Measurements from ENCODE around the gene DPY19L3. TPM values are rescaled to one million over a fixed set of nuclear protein-coding genes. Genes with fewer than 3 reads are reported as not detected.
"Not testable (repeated sequence)": the region's sequence is repeated elsewhere in the genome, so short reads cannot be mapped to it uniquely, and the experiment has no call there.

Gene DPY19L3
- total and polyA plus RNA-seq, 8 donors, result 5.9 to 31.0 (median 14.6) TPM

DNA sequence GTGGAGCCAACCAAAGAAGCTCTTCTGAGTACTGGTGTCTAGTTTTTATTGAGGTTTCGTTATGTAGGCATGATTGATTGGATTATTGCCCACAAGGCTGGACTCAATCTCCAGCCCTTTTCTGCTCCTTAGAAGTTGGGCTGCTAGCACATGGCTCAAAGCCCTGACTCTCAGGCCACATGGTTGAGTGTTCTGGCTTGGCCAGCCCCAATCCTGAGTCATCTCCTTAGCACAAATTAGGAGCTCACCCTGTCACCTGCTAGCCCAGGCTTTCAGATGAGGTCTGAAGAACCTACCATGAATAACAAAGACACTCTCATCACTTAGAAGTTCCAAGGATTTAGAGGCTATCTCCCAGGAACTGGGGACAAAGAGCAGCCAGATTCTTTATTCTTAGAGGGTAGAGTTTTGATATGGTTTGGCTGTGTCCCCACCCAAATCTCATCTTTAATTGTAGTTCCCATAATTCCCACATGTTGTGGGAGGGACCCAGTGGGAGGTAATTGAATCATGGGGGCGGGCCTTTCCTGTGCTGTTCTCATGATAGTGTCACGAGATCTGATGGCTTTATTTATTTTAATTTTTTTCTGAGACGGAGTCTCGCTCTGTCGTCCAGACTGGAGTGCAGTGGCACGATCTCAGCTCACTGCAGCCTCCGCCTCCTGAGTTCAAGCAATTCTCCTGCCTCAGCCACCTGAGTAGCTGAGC, 11.3 kb downstream of the DPY19L3 start:
- ATAC-seq (no peak), FAIRE-seq (no peak), DNase-seq (no peak)
- Histone ChIP-seq H3K27ac (no peak overlapping the region), H3K4me3 (no peak overlapping the region), H3K4me1 (no peaks in the 10 kb centered on the region), H3K36me3 (peaks cover 0 to 11% (median 1%) of the 10 kb centered on the region in 3 donors), H3K9me3 (no peaks in the 10 kb centered on the region), H3K27me3 (no peaks in the 10 kb centered on the region)
- WGBS, 2 donors, result 93 to 96% methylated on average over 8 of the region's 8 CpGs
- intact Hi-C loops (cut with DNase I), result no loop called here
- TF ChIP-seq, protein P1, sequence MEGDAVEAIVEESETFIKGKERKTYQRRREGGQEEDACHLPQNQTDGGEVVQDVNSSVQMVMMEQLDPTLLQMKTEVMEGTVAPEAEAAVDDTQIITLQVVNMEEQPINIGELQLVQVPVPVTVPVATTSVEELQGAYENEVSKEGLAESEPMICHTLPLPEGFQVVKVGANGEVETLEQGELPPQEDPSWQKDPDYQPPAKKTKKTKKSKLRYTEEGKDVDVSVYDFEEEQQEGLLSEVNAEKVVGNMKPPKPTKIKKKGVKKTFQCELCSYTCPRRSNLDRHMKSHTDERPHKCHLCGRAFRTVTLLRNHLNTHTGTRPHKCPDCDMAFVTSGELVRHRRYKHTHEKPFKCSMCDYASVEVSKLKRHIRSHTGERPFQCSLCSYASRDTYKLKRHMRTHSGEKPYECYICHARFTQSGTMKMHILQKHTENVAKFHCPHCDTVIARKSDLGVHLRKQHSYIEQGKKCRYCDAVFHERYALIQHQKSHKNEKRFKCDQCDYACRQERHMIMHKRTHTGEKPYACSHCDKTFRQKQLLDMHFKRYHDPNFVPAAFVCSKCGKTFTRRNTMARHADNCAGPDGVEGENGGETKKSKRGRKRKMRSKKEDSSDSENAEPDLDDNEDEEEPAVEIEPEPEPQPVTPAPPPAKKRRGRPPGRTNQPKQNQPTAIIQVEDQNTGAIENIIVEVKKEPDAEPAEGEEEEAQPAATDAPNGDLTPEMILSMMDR (IDR thresholded peaks at IDR 0.05), result no peak

DNA sequence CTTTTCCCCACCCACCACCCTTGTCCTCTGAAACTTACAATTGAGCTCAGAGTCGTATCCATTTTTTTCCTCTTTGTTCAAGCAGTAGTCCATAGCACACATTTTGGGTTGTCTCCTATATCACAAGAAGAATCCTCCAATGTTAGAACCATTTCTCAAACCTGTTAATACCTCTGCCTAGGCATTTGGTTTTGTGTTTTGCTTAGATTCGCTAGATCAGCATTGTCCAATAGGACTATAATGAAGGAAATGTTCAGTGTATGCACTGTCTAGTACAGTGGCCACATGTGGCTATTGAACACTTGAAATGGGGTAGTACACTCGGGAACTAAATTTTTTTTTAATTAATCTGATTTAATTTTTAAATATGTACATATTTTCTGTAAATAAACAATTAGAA, 12.6 kb downstream of the DPY19L3 start:
- no peaks in the 10 kb centered on the region for H3K36me3 ChIP-seq
- H3K9me3 ChIP-seq, result no peaks in the 10 kb centered on the region
- H3K27ac ChIP-seq, result no peak overlapping the region
- intact Hi-C loops (cut with DNase I), result no loop called here
- H3K4me1 ChIP-seq, result no peaks in the 10 kb centered on the region
- no peak overlapping the region for H3K4me3 ChIP-seq
- WGBS, 2 donors, result 84 to 90% methylated on average over 3 of the region's 3 CpGs
- FAIRE-seq, result no peak
- ATAC-seq, result no peak
- DNase-seq, result no peak
- TF ChIP-seq, protein P1 (IDR thresholded peaks at IDR 0.05), result no peak
- H3K27me3 ChIP-seq, result no peaks in the 10 kb centered on the region

DNA sequence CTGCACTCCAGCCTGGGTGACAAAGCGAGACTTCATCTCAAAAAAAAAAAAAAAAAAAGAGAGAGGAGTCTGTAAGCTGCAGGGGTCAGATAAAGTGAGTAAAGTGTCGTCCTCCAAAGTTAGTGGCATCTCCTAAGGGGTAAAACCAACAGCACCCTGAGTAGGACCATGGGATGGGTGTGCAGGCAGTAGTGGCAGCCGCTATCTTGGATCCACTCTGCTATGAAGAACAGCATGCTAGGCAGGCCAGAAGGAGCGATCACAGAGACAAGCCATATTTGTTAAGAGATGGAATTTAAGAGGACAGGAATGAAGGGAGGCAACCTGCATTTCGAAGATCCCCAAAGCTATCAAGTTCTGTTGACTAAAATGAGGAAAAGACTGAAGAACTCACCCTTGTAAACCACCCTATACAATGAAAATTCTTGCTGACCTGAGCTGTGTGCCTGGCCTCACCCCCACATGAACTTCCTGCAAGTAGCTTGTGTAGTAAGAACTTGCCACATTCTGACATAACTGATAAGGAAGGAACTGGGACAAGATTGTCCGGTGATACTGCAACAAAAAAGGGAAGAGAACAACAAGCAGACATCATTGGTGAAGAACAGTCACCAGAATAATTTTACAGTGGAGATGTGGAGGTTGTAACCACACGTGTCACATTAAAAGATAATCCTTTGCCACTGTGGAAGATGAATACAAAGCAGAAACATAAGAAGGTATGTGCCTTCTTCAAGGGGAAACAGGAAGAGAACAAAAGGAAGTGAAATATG, 16.2 kb downstream of the DPY19L3 start:
- no peak overlapping the region for H3K4me3 ChIP-seq
- H3K9me3 ChIP-seq, result no peaks in the 10 kb centered on the region
- 80% methylated on average over 7 of the region's 7 CpGs for WGBS, 2 donors
- ATAC-seq (peak in 1 of 4 donors; percentile 50), FAIRE-seq (no peak), DNase-seq (no peak)
- intact Hi-C loops (cut with DNase I), result no loop called here
- no peaks in the 10 kb centered on the region for H3K36me3 ChIP-seq
- no peaks in the 10 kb centered on the region for H3K27me3 ChIP-seq
- TF ChIP-seq, protein P1 (IDR thresholded peaks at IDR 0.05), result no peak
- H3K27ac ChIP-seq, result no peak overlapping the region
- H3K4me1 ChIP-seq, result no peaks in the 10 kb centered on the region

GRCh38 chr19:32422435-32422834, 16.9 kb downstream of the DPY19L3 start:
- H3K27ac ChIP-seq, result no peak overlapping the region
- FAIRE-seq (no peak), ATAC-seq (no peak), DNase-seq (no peak)
- intact Hi-C loops (cut with DNase I), result no loop called here
- H3K4me1 ChIP-seq, result no peaks in the 10 kb centered on the region
- no peaks in the 10 kb centered on the region for H3K27me3 ChIP-seq
- H3K4me3 ChIP-seq, result no peak overlapping the region
- H3K36me3 ChIP-seq, result no peaks in the 10 kb centered on the region
- H3K9me3 ChIP-seq, result no peaks in the 10 kb centered on the region
- WGBS, 2 donors, result 70 to 73% methylated on average over 3 of the region's 3 CpGs
- TF ChIP-seq, protein P1 (IDR thresholded peaks at IDR 0.05), result no peak

GRCh38 chr19:32423944-32424343, 18.4 kb downstream of the DPY19L3 start:
- WGBS, 2 donors, result 92 to 95% methylated on average over 3 of the region's 3 CpGs
- H3K36me3 ChIP-seq; DNase-seq; H3K27ac ChIP-seq; FAIRE-seq; H3K9me3 ChIP-seq; intact Hi-C loops (cut with DNase I); H3K27me3 ChIP-seq; ATAC-seq; H3K4me3 ChIP-seq; H3K4me1 ChIP-seq: not testable (repeated sequence)
